Sigmoid colon (tissue), 4 donors: ENCODE measurements around the gene PROX1.

Source experiments
- POLR2A ChIP-seq, 2 donors: fragments of 450-650 bp; IDR thresholded peaks; one replicate each; pipeline ENCODE4 v1.6.1; 2016; ENCODE audit warnings: antibody characterized with exemption in 2 of 2, mild to moderate bottlenecking in 2 of 2, moderate library complexity in 2 of 2
- POLR2AphosphoS5 ChIP-seq, 4 donors: sonication (generic); formaldehyde crosslinking; IDR thresholded peaks; one replicate each; pipeline ENCODE4 v1.6.1; 2017; ENCODE audit warnings: antibody characterized with exemption in 4 of 4
- TF ChIP-seq, protein P1 (sequence below), 4 experiments: fragments of 450-650 bp in 3 of 4; fragments of 200-600 bp in 1 of 4; IDR thresholded peaks; one replicate each; pipeline ENCODE4 v1.5.1; 2016 to 2019; ENCODE audit warnings: antibody characterized with exemption in 4 of 4, mild to moderate bottlenecking in 3 of 4, moderate library complexity in 2 of 4

DNA sequence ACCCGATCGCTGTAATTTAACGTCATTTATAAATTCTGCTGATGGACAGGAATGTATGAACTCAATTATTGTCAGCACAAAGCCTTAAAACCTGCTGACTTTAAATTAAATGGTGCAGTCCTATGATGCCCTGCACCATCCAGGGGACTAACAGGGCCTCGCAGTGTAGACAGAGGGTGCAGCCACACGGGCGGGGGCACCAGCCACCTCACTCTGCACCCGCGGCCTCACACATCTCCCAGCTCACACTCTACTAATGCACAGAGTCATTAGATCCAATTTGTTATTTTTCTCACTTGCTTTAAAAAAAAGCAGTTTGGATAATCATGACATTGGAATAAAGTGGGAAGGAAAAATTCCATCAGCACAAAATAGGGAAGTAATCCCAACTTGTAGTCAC is 49.7 kb downstream of the PROX1 start:
- TF ChIP-seq, protein P1, sequence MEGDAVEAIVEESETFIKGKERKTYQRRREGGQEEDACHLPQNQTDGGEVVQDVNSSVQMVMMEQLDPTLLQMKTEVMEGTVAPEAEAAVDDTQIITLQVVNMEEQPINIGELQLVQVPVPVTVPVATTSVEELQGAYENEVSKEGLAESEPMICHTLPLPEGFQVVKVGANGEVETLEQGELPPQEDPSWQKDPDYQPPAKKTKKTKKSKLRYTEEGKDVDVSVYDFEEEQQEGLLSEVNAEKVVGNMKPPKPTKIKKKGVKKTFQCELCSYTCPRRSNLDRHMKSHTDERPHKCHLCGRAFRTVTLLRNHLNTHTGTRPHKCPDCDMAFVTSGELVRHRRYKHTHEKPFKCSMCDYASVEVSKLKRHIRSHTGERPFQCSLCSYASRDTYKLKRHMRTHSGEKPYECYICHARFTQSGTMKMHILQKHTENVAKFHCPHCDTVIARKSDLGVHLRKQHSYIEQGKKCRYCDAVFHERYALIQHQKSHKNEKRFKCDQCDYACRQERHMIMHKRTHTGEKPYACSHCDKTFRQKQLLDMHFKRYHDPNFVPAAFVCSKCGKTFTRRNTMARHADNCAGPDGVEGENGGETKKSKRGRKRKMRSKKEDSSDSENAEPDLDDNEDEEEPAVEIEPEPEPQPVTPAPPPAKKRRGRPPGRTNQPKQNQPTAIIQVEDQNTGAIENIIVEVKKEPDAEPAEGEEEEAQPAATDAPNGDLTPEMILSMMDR (IDR thresholded peaks at IDR 0.05) = no peak
- TF ChIP-seq POLR2AphosphoS5 (IDR thresholded peaks at IDR 0.05) (no peak), POLR2A (IDR thresholded peaks at IDR 0.05) (no peak)
